SIG-M5 (cell line): Measurements from ENCODE around the gene FAM222B.
"Not testable (repeated sequence)": the region's sequence is repeated elsewhere in the genome, so short reads cannot be mapped to it uniquely, and the experiment has no call there.

Experiments used
- DNase-seq: peaks from one replicate; lab custom pipeline; 2025; lab: John Stamatoyannopoulos, UW

FAM222B gene

DNA sequence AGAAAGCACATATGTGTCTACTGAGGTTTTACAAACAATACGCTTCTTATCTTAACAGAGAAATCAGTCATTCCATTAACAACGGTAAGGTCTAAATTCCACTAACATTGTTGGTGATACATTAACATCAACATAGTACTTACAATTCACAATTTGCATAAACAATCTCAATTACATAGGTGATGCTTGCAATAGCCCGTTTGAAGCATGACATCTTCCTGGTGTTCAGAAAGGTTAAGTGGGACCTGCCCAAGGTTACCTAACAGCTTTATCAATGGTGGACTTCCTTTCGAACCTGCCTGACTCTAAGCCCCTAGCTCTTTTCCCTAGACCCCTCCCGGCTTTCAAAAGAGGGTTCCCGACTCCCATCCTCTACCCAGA lies 699 bp downstream of the FAM222B start:
- DNase-seq: no peak

- no peak for DNase-seq
Measured at GRCh38 chr17:28839221-28839620, 3.4 kb downstream of the FAM222B start.

GRCh38 chr17:28836541-28836940 lies 6.0 kb downstream of the FAM222B start:
- DNase-seq: not testable (repeated sequence)

DNA sequence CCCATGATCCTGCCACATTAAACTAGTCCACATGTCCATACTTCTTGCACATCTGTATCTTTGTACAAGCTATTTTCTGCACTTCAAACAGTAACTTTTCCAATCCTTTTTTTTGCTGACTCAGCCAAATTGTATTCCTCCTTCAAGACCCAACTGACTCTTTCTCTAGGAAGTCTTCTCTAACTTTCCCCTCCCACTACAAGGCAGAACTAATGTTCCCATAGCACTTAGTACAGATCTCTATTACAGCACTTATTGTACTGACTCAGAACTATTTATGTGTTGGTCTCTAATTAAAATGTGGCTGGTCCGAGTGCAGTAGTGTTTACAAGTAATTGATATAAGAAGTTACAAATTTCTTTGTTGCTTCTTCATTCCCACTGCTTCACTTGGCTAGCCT lies 8.2 kb downstream of the FAM222B start:
- DNase-seq: no peak

GRCh38 chr17:28828294-28829040 lies 14.1 kb downstream of the FAM222B start:
- DNase-seq: no peak

DNA sequence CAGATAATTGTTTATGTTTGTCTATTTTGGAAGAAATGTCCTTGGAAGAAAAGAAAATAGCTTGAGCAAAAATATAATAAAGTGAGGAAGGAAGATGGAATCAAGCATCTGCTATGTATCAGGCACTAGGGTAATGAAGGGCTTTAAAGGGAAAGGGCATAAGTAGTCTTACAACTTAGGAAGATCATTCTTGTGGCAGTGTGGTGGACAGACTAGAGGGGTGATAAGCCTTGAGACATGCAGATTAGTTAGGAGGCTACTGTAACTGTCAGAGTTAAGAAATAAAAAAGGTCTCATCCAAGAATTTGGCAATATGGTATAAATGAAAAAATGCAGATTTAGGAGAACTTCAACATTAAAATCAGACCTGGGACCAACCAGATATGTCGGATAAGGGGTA lies 14.9 kb downstream of the FAM222B start:
- no peak for DNase-seq

DNA sequence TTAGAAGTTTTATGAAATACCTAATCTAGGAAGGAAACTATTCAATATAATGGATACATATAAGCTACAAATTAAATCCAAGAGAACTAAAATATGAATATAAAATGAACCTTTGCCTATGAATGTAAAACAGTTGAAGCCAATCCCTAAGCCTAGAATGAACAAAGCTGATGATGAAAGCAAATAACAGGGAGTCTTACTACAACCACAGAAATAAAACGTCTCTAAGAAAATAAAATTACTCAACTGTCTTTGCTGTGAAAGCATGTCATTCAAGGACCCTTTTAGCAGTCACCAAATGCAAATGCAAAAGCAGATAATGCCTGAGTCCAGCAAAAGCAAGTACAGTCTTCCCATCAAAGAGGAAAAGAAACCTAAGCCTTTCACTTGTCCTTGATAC lies 23.0 kb downstream of the FAM222B start:
- DNase-seq: no peak

DNA sequence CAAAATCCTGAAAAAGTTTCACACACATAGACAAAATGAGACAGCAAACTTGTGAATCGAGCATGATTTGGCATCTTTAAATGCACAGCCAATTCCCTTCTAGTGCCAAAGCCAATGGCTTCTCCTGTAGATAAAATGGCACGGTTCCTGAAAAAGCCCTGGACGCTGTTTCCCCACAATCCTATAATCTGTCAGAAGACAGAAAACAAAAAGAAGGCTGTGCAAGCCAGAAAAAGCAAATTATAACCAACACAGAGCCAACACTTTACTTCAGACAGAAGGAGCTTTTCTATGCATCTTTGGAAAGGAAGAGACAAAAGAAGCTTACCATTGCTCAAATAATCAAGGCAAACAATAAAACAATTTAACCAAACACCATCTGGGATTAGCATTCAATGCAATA lies 23.8 kb downstream of the FAM222B start:
- DNase-seq: no peak

- no peak for DNase-seq
Measured at GRCh38 chr17:28816540-28816939, 26.1 kb downstream of the FAM222B start.

DNA sequence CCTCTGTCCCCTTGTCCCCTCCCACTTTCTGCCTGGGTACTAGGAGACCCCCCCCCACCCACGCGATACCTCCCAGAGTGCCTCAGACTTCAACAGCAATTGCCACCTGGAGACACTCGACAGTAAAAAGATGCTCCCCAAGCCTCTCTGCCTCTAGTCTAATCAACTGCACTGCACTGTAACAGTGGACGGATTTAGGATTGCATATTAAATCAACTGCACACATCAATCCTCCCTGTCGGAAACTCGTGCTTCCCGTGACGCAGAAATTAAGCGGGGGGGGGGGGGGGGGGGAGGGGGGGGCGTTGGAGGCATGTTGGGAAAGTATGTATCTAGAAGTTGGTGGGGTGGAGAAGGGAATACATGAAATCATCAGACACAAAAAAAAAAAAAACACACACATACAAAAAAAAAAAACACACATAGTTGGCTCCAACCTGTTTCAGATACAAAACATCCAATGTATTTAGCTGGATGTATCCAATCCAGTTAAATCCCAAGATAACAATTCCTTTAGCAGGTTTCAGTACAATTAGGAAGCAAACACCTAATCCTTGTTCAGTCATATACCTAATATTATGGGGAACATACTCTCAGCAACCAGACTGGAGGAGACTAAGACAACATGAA lies 29.7 kb downstream of the FAM222B start:
- DNase-seq: no peak

GRCh38 chr17:28812091-28812747 lies 30.4 kb downstream of the FAM222B start:
- DNase-seq: peak; percentile 83

- no peak for DNase-seq
Measured at GRCh38 chr17:28811651-28812090, 30.9 kb downstream of the FAM222B start.

GRCh38 chr17:28810437-28810836 lies 32.2 kb downstream of the FAM222B start:
- no peak for DNase-seq

DNA sequence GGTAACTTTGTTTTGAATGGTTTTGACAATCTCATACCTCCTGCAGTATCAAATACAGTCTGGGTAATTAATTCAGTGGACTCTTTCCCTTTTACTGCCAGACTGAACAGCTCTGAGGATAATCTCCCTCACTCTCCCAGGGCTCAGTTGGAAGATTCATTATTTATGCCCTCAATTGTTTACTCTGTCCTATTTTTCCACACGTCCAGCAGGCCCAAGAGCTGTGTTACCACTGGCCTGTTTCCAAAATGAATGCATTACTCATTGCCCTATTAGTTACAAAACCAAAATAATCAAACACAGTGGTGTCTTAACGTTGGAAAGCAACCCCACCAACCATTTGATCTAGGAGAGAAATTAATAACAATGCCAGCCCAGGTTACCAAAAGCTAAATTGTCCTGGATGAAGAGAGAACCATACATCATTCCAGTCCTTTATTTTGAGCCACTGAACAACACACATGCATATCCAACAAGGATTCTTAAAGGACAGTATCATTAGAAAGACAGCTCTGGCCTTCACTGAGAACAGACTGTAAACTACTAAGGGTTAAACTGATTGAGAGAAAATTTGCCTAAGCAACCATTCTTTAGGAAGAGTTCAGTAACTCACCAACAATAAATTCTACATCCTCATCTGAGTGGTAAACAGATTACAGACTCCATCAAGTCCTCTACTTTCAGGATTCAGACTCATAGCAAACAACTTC lies 34.5 kb downstream of the FAM222B start:
- DNase-seq: no peak

GRCh38 chr17:28796062-28796461 lies 46.5 kb downstream of the FAM222B start:
- DNase-seq: no peak

GRCh38 chr17:28794846-28795441 lies 47.6 kb downstream of the FAM222B start:
- DNase-seq: not testable (repeated sequence)

- no peak for DNase-seq
Measured at GRCh38 chr17:28792877-28793661, 49.5 kb downstream of the FAM222B start.

DNA sequence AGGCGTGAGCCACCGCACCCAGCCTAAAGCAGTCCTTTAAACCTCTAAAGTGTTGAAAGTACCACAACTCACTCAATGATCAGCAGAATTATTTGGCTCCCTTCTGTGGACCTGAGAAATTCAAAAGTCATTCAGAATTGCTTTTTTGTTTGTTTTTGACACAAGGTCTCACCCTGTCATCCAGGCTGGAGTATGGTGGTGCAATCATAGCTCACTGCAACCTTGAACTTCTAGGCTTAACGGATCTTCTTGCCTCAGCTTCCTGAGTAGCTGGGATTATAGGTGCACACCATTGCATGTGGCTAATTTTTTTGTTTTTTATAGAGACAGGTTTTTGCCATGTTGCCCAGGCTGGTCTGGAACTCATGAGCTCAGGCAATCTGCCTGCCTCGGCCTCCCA lies 54.5 kb downstream of the FAM222B start:
- no peak for DNase-seq

DNA sequence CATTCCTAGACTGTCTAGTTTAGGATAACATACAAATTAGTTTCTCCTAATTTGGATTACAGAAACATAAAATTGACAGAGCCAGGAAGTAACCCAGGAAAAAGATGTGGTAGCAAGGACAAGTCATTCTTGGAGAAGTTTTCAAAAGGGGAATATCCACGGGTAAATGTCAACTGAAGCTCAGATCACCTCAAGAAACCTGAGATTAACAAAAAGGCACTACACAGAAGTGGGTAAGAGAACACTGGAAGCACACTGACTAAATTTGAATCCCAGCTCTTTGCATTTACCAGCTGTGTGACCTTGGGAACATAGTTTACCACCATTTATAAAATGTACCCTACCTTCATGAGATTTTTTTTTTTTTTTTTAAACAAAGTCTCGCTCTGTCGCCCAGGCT lies 59.4 kb downstream of the FAM222B start:
- no peak for DNase-seq

DNA sequence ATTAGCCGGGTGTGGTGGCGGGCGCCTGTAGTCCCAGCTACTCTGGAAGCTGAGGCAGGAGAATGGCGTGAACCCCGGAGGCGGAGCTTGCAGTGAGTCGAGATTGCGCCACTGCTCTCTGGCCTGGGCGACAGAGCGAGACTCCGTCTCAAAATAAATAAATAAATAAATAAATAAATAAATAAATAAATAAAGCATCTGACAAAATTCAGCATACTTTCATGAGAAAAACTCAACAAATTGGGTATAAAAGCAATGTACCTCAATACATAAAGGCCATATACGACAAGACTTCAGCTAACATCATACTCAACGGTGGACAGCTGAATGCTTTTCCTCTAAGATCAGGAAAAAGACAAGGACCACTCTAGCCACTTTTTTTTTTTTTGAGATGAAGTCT lies 63.0 kb downstream of the FAM222B start:
- DNase-seq: not testable (repeated sequence)

DNA sequence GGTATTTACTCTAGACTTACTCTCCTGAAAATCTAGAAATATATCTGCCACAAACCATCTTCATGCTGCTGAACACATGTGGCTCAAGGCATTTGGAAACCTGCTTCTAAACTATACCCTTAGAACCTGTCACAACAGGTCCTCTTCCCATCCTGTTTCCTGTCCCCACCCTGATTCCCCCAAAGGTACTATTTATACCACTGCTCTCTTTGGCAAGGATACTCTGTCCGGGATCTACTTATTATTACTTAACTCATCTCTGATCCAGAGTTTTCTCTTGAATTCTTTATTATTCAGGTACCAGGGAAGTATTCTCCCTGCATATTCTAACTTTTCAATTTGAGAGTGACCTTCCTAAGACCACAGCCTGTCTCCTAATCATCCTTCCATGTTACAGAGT lies 65.4 kb downstream of the FAM222B start:
- no peak for DNase-seq
